Tibial nerve (tissue), 4 donors: ENCODE measurements around the gene PYGL. TPM values are rescaled to one million over a fixed set of nuclear protein-coding genes. Genes with fewer than 3 reads are reported as not detected.
A peak's percentile ranks its signal among the peaks of the same experiment; 100 is the strongest.
"Not testable (repeated sequence)": the region's sequence is repeated elsewhere in the genome, so short reads cannot be mapped to it uniquely, and the experiment has no call there.

Source experiments
- DNase-seq, 2 donors: peaks; one replicate each; pipeline ENCODE4 v3.0.0-alpha.2; 2019; ENCODE audit warnings: low spot score in 2 of 2
- H3K27ac ChIP-seq, 4 donors: fragments of 200-600 bp; sonication (generic) in 3 of 4; one replicate each; pipeline ENCODE4 v1.5.1; 2017 to 2019; ENCODE audit warnings: mild to moderate bottlenecking in 1 of 4
- H3K27me3 ChIP-seq, 2 donors: fragments of 200-600 bp; sonication (generic) in 1 of 2; one replicate each; pipeline versions ENCODE4 v1.5.1 to v1.6.0; 2017 to 2019
- H3K36me3 ChIP-seq, 3 donors: fragments of 200-600 bp; sonication (generic); one replicate each; pipeline ENCODE4 v1.5.1; 2018 to 2019
- H3K4me1 ChIP-seq, 4 donors: fragments of 200-600 bp; sonication (generic) in 3 of 4; one replicate each; pipeline ENCODE4 v1.5.1; 2017 to 2019
- H3K4me3 ChIP-seq, 4 donors: fragments of 200-600 bp; sonication (generic) in 3 of 4; one replicate each; pipeline ENCODE4 v1.5.1; 2017 to 2019; ENCODE audit warnings: mild to moderate bottlenecking in 1 of 4, moderate library complexity in 1 of 4
- H3K9me3 ChIP-seq, 4 donors: fragments of 200-600 bp; sonication (generic) in 3 of 4; one replicate each; pipeline ENCODE4 v1.5.1; 2017 to 2019
- CTCF ChIP-seq, 5 experiments: fragments of 200-600 bp in 3 of 5; fragments of 450-650 bp in 2 of 5; sonication (generic) in 3 of 5; IDR thresholded peaks; one replicate each; pipeline ENCODE4 v1.5.1; 2016 to 2019; ENCODE audit warnings: antibody characterized with exemption in 5 of 5, mild to moderate bottlenecking in 3 of 5, moderate library complexity in 2 of 5
- EP300 ChIP-seq, 2 donors: sonication (generic); formaldehyde crosslinking; IDR thresholded peaks; one replicate each; pipeline ENCODE4 v1.6.1; 2017; ENCODE audit warnings: antibody characterized with exemption in 2 of 2, mild to moderate bottlenecking in 1 of 2
- POLR2A ChIP-seq, 2 donors: fragments of 450-650 bp; IDR thresholded peaks; one replicate each; pipeline ENCODE4 v1.6.1; 2017; ENCODE audit warnings: antibody characterized with exemption in 2 of 2, mild to moderate bottlenecking in 2 of 2, moderate library complexity in 2 of 2
- WGBS, 2 donors: methylation state at CpG; one replicate each; pipeline ENCODE4 v1.1.5; 2018; 5-methylcytosine and 5-hydroxymethylcytosine counted together
- total RNA-seq, 4 donors: library from RNA; depleted of rRNA; stranded (reverse); fragments of >200 nt; gene quantifications; one replicate each; pipeline ENCODE4 v1.1.0, GENCODE V29; 2016

Gene PYGL
- total RNA-seq, 4 donors from 2014 or later = 50.0 to 112 (median 74.3) TPM

- Histone ChIP-seq H3K4me3 (no peak overlapping the region), H3K27ac (peak overlapping the region in 2 of 4 donors; percentile 55 to 81), H3K4me1 (peaks cover 0 to 13% (median 0%) of the 10 kb centered on the region in 4 donors), H3K9me3 (no peaks in the 10 kb centered on the region), H3K36me3 (no peaks in the 10 kb centered on the region), H3K27me3 (no peaks in the 10 kb centered on the region)
- WGBS, 2 donors = 91 to 92% methylated on average over 5 of the region's 5 CpGs
- TF ChIP-seq POLR2A (IDR thresholded peaks at IDR 0.05) (no peak), CTCF (IDR thresholded peaks at IDR 0.05) (no peak), EP300 (IDR thresholded peaks at IDR 0.05) (no peak)
- no peak for DNase-seq
These were observed 2.1 kb upstream of the PYGL start for GRCh38 chr14:50946234-50946935.

GRCh38 chr14:50944647-50945413 lies 547 bp upstream of the PYGL start:
- H3K9me3 ChIP-seq = no peaks in the 10 kb centered on the region
- peak; percentile 32 to 54 for DNase-seq
- H3K27me3 ChIP-seq = no peaks in the 10 kb centered on the region
- TF ChIP-seq EP300 (IDR thresholded peaks at IDR 0.05) (no peak), POLR2A (IDR thresholded peaks at IDR 0.05) (peak; percentile 4 to 42), CTCF (IDR thresholded peaks at IDR 0.05) (no peak)
- peaks cover 0 to 13% (median 0%) of the 10 kb centered on the region in 4 donors for H3K4me1 ChIP-seq
- peaks cover 0 to 7% (median 0%) of the 10 kb centered on the region in 3 donors for H3K36me3 ChIP-seq
- WGBS, 2 donors = 5 to 9% methylated on average over 18 to 20 of the region's 29 CpGs
- peak overlapping the region; percentile 81 to 96 (median 90) for H3K27ac ChIP-seq
- peak overlapping the region; percentile 79 to 91 (median 86) for H3K4me3 ChIP-seq

- peak; percentile 38 to 48 for DNase-seq
- H3K4me1 ChIP-seq = peaks cover 0 to 13% (median 0%) of the 10 kb centered on the region in 4 donors
- H3K9me3 ChIP-seq = no peaks in the 10 kb centered on the region
- H3K4me3 ChIP-seq = peak overlapping the region; percentile 79 to 91 (median 86)
- H3K27me3 ChIP-seq = no peaks in the 10 kb centered on the region
- TF ChIP-seq EP300 (IDR thresholded peaks at IDR 0.05) = peak in 1 of 2 donors; percentile 22
- TF ChIP-seq POLR2A (IDR thresholded peaks at IDR 0.05) = no peak
- WGBS, 2 donors = 11 to 12% methylated on average over 23 to 26 of the region's 26 CpGs
- peak overlapping the region; percentile 81 to 96 (median 90) for H3K27ac ChIP-seq
- peaks cover 0 to 7% (median 0%) of the 10 kb centered on the region in 3 donors for H3K36me3 ChIP-seq
These were observed 881 bp downstream of the PYGL start for GRCh38 chr14:50943261-50943942.

GRCh38 chr14:50941638-50942037 lies 2.6 kb downstream of the PYGL start:
- not testable (repeated sequence) for H3K4me3 ChIP-seq, DNase-seq, H3K27me3 ChIP-seq, H3K36me3 ChIP-seq, H3K9me3 ChIP-seq, H3K27ac ChIP-seq
- peaks cover 0 to 19% (median 0%) of the 10 kb centered on the region in 4 donors for H3K4me1 ChIP-seq
- 93% methylated on average over 8 of the region's 8 CpGs for WGBS, 2 donors

GRCh38 chr14:50941151-50941550 lies 3.1 kb downstream of the PYGL start:
- TF ChIP-seq POLR2A (IDR thresholded peaks at IDR 0.05) (no peak), EP300 (IDR thresholded peaks at IDR 0.05) (no peak), CTCF (IDR thresholded peaks at IDR 0.05) (no peak)
- no peak for DNase-seq
- 73 to 74% methylated on average over 6 of the region's 6 CpGs for WGBS, 2 donors
- H3K4me3 ChIP-seq = no peak overlapping the region
- peaks cover 0 to 19% (median 0%) of the 10 kb centered on the region in 4 donors for H3K4me1 ChIP-seq
- H3K9me3 ChIP-seq = no peaks in the 10 kb centered on the region
- H3K27ac ChIP-seq = no peak overlapping the region
- H3K27me3 ChIP-seq = no peaks in the 10 kb centered on the region
- H3K36me3 ChIP-seq = peaks cover 0 to 12% (median 0%) of the 10 kb centered on the region in 3 donors
